ENCODE data around the gene AKR1B1. TPM values are rescaled to one million over a fixed set of nuclear protein-coding genes. Genes with fewer than 3 reads are reported as not detected.

The AKR1B1 gene
- total RNA-seq, 1 donor from 2014 or later: 134 TPM

GRCh38 chr7:134462337-134462925 is 3.5 kb upstream of the AKR1B1 start:
- DNase-seq (ENCODE audit: low read depth): peak; percentile 90
- TF ChIP-seq, protein P1, sequence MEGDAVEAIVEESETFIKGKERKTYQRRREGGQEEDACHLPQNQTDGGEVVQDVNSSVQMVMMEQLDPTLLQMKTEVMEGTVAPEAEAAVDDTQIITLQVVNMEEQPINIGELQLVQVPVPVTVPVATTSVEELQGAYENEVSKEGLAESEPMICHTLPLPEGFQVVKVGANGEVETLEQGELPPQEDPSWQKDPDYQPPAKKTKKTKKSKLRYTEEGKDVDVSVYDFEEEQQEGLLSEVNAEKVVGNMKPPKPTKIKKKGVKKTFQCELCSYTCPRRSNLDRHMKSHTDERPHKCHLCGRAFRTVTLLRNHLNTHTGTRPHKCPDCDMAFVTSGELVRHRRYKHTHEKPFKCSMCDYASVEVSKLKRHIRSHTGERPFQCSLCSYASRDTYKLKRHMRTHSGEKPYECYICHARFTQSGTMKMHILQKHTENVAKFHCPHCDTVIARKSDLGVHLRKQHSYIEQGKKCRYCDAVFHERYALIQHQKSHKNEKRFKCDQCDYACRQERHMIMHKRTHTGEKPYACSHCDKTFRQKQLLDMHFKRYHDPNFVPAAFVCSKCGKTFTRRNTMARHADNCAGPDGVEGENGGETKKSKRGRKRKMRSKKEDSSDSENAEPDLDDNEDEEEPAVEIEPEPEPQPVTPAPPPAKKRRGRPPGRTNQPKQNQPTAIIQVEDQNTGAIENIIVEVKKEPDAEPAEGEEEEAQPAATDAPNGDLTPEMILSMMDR (conservative IDR thresholded peaks at IDR 0.05; ENCODE audit: low read depth, low read length): no peak
- no peak overlapping the region for H3K4me3 ChIP-seq (ENCODE audit: low read depth, low read length)

GRCh38 chr7:134461916-134462315 is 3.0 kb upstream of the AKR1B1 start:
- peak; percentile 27 for DNase-seq (ENCODE audit: low read depth)
- TF ChIP-seq, protein P1 (conservative IDR thresholded peaks at IDR 0.05; ENCODE audit: low read depth, low read length): no peak
- no peak overlapping the region for H3K4me3 ChIP-seq (ENCODE audit: low read depth, low read length)

DNA sequence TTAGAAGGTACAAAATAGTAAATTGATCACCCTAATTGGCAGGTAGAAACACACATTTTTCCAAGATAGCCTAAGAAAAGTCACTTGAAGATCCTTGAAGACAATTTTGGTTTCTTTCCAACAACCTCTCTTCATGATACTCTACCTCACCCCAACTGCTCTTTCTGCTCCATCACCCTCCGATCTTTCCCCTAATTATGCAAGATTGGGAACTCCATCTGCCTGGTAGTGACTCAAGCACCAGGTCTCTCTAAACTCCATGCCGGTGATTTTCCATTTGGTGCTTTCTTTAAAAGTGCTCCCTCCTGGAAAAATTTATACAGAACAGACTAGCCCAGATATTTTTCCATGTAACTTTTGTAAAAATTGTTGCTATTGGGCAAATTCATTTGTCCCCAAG is 1.1 kb upstream of the AKR1B1 start:
- TF ChIP-seq, protein P1 (conservative IDR thresholded peaks at IDR 0.05; ENCODE audit: low read depth, low read length): no peak
- H3K4me3 ChIP-seq (ENCODE audit: low read depth, low read length): peak overlapping the region; percentile 90
- DNase-seq (ENCODE audit: low read depth): peak; percentile 95

DNA sequence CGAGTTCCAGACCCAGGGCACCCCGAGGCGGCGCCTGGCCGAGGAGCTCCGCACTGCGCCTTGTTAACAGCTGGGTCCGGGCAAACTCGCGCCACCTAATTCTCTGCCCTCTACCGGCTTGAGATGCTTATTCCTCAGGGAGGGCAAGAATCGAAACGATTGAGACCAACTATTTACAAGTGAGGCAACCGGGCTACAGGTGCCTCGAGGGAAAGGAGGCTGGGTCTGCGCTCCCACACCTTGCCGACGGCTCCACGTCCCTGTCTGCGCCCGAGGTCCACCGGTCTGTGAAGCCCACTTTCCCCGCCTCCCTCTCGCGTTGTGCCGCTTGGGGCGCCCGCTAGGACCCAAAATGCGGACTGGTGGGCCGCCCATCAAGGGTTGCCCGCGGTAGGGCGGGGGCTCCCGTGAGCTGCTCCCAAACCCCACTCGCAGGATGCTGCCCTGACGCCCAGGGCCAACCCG is 527 bp downstream of the AKR1B1 start:
- peak overlapping the region; percentile 90 for H3K4me3 ChIP-seq (ENCODE audit: low read depth, low read length)
- TF ChIP-seq, protein P1 (conservative IDR thresholded peaks at IDR 0.05; ENCODE audit: low read depth, low read length): peak; percentile 43
- DNase-seq (ENCODE audit: low read depth): no peak

GRCh38 chr7:134457210-134457609 is 1.7 kb downstream of the AKR1B1 start:
- DNase-seq (ENCODE audit: low read depth): no peak
- peak overlapping the region; percentile 90 for H3K4me3 ChIP-seq (ENCODE audit: low read depth, low read length)
- TF ChIP-seq, protein P1 (conservative IDR thresholded peaks at IDR 0.05; ENCODE audit: low read depth, low read length): no peak

GRCh38 chr7:134454277-134454676 is 4.6 kb downstream of the AKR1B1 start:
- no peak overlapping the region for H3K4me3 ChIP-seq (ENCODE audit: low read depth, low read length)
- TF ChIP-seq, protein P1 (conservative IDR thresholded peaks at IDR 0.05; ENCODE audit: low read depth, low read length): no peak
- DNase-seq (ENCODE audit: low read depth): no peak

DNA sequence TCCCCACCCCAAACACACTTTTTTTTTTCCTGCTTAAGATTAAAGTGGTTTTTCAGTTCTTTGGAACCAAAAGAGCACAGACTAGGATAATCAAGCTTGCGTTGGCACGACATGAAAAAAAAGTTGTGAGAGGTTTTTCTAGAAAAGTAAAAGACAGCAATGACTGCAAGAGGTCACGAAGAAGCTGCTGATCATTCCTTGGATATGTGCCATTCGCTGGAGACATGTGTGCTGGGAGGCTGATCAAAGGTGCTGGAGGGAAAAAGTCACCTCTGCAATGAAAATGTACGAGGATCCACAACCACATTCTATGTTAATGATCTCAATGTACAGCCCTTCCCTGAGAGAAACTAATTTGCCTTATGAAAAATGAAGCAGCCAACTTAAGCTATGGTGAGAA is 5.4 kb downstream of the AKR1B1 start:
- H3K4me3 ChIP-seq (ENCODE audit: low read depth, low read length): no peak overlapping the region
- TF ChIP-seq, protein P1 (conservative IDR thresholded peaks at IDR 0.05; ENCODE audit: low read depth, low read length): no peak
- no peak for DNase-seq (ENCODE audit: low read depth)

Measured in epithelial cell of proximal tubule (primary cell).